Stomach (tissue), 4 donors: ENCODE results near the gene ZNF644.

Source experiments
- POLR2A ChIP-seq, 4 donors: fragments of 450-650 bp; IDR thresholded peaks; one replicate each; pipeline ENCODE4 v1.6.1; 2016; ENCODE audit warnings: antibody characterized with exemption in 4 of 4, control low read depth in 2 of 4, mild to moderate bottlenecking in 1 of 4, moderate library complexity in 1 of 4
- TF ChIP-seq, protein P1 (sequence below), 7 experiments: fragments of 450-650 bp in 4 of 7; fragments of 200-600 bp in 3 of 7; sonication (generic) in 3 of 7; IDR thresholded peaks; one replicate each; pipeline ENCODE4 v1.5.1; 2016 to 2019; ENCODE audit warnings: antibody characterized with exemption in 7 of 7, control low read depth in 2 of 7, mild to moderate bottlenecking in 1 of 7

DNA sequence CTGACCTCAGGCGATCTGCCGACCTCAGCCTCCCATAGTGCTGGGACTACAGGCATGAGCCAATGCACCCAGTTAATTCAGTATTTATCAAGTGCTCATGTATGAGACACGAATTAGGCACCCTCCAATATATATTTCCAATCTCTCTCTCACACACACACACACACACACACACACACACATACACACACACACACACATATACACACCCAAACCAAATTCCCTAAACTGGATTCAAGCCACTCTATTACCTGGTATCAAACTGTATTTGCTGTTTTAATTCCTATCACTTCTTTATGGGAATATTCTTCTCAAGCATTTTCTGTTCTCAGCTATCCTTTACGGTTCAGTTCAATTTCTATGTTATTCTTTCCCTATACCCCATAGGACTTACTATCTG, 8.5 kb downstream of the ZNF644 start:
- TF ChIP-seq POLR2A (IDR thresholded peaks at IDR 0.05): no peak
- TF ChIP-seq, protein P1, sequence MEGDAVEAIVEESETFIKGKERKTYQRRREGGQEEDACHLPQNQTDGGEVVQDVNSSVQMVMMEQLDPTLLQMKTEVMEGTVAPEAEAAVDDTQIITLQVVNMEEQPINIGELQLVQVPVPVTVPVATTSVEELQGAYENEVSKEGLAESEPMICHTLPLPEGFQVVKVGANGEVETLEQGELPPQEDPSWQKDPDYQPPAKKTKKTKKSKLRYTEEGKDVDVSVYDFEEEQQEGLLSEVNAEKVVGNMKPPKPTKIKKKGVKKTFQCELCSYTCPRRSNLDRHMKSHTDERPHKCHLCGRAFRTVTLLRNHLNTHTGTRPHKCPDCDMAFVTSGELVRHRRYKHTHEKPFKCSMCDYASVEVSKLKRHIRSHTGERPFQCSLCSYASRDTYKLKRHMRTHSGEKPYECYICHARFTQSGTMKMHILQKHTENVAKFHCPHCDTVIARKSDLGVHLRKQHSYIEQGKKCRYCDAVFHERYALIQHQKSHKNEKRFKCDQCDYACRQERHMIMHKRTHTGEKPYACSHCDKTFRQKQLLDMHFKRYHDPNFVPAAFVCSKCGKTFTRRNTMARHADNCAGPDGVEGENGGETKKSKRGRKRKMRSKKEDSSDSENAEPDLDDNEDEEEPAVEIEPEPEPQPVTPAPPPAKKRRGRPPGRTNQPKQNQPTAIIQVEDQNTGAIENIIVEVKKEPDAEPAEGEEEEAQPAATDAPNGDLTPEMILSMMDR (IDR thresholded peaks at IDR 0.05): no peak
